WI38 (cell line): ENCODE data around the gene NMB.

Source experiments
- H3K4me3 ChIP-seq: 2 replicates; pipeline ENCODE4 v1.5.1; 2011; ENCODE audit warnings: low read depth, mild to moderate bottlenecking, control low read depth, low read length
- CTCF ChIP-seq: IDR thresholded peaks from 2 replicates; pipeline ENCODE4 v1.5.1; 2012; ENCODE audit warnings: low read depth, mild to moderate bottlenecking, control low read depth, low read length

Gene NMB

GRCh38 chr15:84668221-84668982 is 10.4 kb upstream of the NMB start:
- TF ChIP-seq CTCF: no peak
- no peak overlapping the region for H3K4me3 ChIP-seq

GRCh38 chr15:84666373-84666772 is 8.4 kb upstream of the NMB start:
- no peak for TF ChIP-seq CTCF

GRCh38 chr15:84661001-84661400 is 3.0 kb upstream of the NMB start:
- no peak for TF ChIP-seq CTCF
- no peak overlapping the region for H3K4me3 ChIP-seq

More at GRCh38 chr15:84666373-84666772, 8.4 kb upstream of the NMB start:
- no peak overlapping the region for H3K4me3 ChIP-seq

- no peak for TF ChIP-seq CTCF
- H3K4me3 ChIP-seq: no peak overlapping the region
These were observed 2.1 kb upstream of the NMB start for GRCh38 chr15:84659904-84660781.

- TF ChIP-seq CTCF: no peak
- peak overlapping the region; percentile 56; the same call in 1 of the 2 replicates for H3K4me3 ChIP-seq
These were observed 901 bp upstream of the NMB start for GRCh38 chr15:84658788-84659411.

GRCh38 chr15:84657748-84658079 is 285 bp downstream of the NMB start:
- H3K4me3 ChIP-seq: peak overlapping the region; percentile 56
- TF ChIP-seq CTCF: no peak

- TF ChIP-seq CTCF: no peak
These were observed 1.0 kb downstream of the NMB start for GRCh38 chr15:84656972-84657371.

More at GRCh38 chr15:84656972-84657371, 1.0 kb downstream of the NMB start:
- no peak overlapping the region for H3K4me3 ChIP-seq
